Endothelial cell of umbilical vein (primary cell): ENCODE results near the gene RAB6B. TPM values are rescaled to one million over a fixed set of nuclear protein-coding genes. Genes with fewer than 3 reads are reported as not detected.

Source experiments
- BruUV-seq: library from RNA; stranded (reverse); fragments of 400-500 nt; replicated peaks from 2 replicates; lab custom pipeline; 2021; lab: Mats Ljungman, UMichigan
- CTCF ChIA-PET: fragments of 300-600, 350-600 bp; sonication (Branson Sonifier 250); formaldehyde crosslinking; loops from one replicate; lab custom pipeline; 2021; ENCODE audit warnings: antibody characterized with exemption, inconsistent platforms; lab: Charles Lee
- POLR2A ChIA-PET: fragments of 300-600, 350-600 bp; sonication (Branson Sonifier 250); formaldehyde crosslinking; loops from one replicate; lab custom pipeline; 2021; ENCODE audit warnings: antibody characterized with exemption, inconsistent platforms; lab: Charles Lee
- DNase-seq: peaks from one replicate; pipeline ENCODE4 v3.0.0-alpha.2; 2011; ENCODE audit warnings: low read depth, low spot score
- FAIRE-seq: peaks from 2 replicates; lab custom pipeline; 2011; peaks lifted over from hg19 to GRCh38; lab: Jason Lieb, UNC
- H2AFZ ChIP-seq: 2 replicates; pipeline ENCODE4 v1.6.0; 2012; ENCODE audit warnings: low read depth, low read length, control low read depth, inconsistent platforms
- H3K27ac ChIP-seq: 2 replicates; pipeline ENCODE4 v1.5.1; 2011; ENCODE audit warnings: low read depth, mild to moderate bottlenecking, control low read depth, low read length, moderate library complexity; ENCODE audit not compliant: insufficient read depth
- H3K27me3 ChIP-seq, 2 experiments: 2 replicates each; pipeline versions ENCODE4 v1.6.0 to v1.6.1; 2011; ENCODE audit warnings: low read length in 2 of 2, mixed read lengths in 1 of 2; ENCODE audit not compliant: control insufficient read depth in 2 of 2, insufficient read depth in 2 of 2
- H3K36me3 ChIP-seq, 2 experiments: 2 replicates in 1 of 2; 3 replicates in 1 of 2; pipeline ENCODE4 v1.5.1; 2011; ENCODE audit warnings: low read length in 2 of 2, mild to moderate bottlenecking in 1 of 2, moderate library complexity in 1 of 2; ENCODE audit not compliant: control insufficient read depth in 2 of 2, insufficient read depth in 2 of 2; ENCODE audit errors: extremely low read depth in 1 of 2
- H3K4me1 ChIP-seq: 3 replicates; pipeline ENCODE4 v1.5.1; 2011; ENCODE audit warnings: mild to moderate bottlenecking, low read length; ENCODE audit not compliant: control insufficient read depth, insufficient read depth; ENCODE audit errors: extremely low read depth
- H3K4me2 ChIP-seq: 2 replicates; pipeline ENCODE4 v1.6.1; 2011; ENCODE audit warnings: low read length, control low read depth, mixed read lengths; ENCODE audit not compliant: insufficient read depth
- H3K4me3 ChIP-seq, 3 experiments: fragments of 200-600 bp in 1 of 3; sonication (generic), shearing (Covaris generic) in 1 of 3; replicated peaks in 1 of 3; 2 replicates each; pipeline ENCODE4 v1.5.1; 2011 to 2016; ENCODE audit warnings: control low read depth in 3 of 3, low read length in 3 of 3, mild to moderate bottlenecking in 2 of 3, inconsistent platforms in 1 of 3, low read depth in 1 of 3, moderate library complexity in 1 of 3; ENCODE audit not compliant: insufficient read depth in 1 of 3
- H3K79me2 ChIP-seq: 2 replicates; pipeline ENCODE4 v1.6.0; 2012; ENCODE audit warnings: low read length, inconsistent platforms; ENCODE audit not compliant: control insufficient read depth, insufficient read depth
- H3K9ac ChIP-seq: replicated peaks from 2 replicates; pipeline ENCODE3; 2011; ENCODE audit warnings: low read length, control low read depth; ENCODE audit not compliant: insufficient read depth; ENCODE audit errors: extremely low read depth
- H3K9me1 ChIP-seq: replicated peaks from 3 replicates; pipeline ENCODE4 v1.6.0; 2011; ENCODE audit warnings: mild to moderate bottlenecking, low read length; ENCODE audit not compliant: control insufficient read depth, insufficient read depth; ENCODE audit errors: extremely low read depth
- H3K9me3 ChIP-seq: replicated peaks from 2 replicates; pipeline ENCODE4 v1.5.1; 2012; ENCODE audit warnings: low read length, inconsistent platforms; ENCODE audit not compliant: control insufficient read depth, insufficient read depth
- H4K20me1 ChIP-seq: replicated peaks from 2 replicates; pipeline ENCODE3; 2011; ENCODE audit warnings: mild to moderate bottlenecking, low read length; ENCODE audit not compliant: control insufficient read depth, insufficient read depth; ENCODE audit errors: extremely low read depth
- CTCF ChIP-seq, 2 donors: IDR thresholded peaks; 1 replicate in 1 of 2; 2 replicates in 1 of 2; pipeline ENCODE4 v1.5.1; 2011; ENCODE audit warnings: low read length in 2 of 2, mild to moderate bottlenecking in 2 of 2, moderate library complexity in 2 of 2, control low read depth in 1 of 2, inconsistent platforms in 1 of 2, low read depth in 1 of 2; ENCODE audit not compliant: insufficient read depth in 1 of 2; ENCODE audit errors: extremely low read depth in 1 of 2
- EZH2 ChIP-seq: IDR thresholded peaks from 2 replicates; pipeline ENCODE4 v1.6.1; 2012; ENCODE audit warnings: borderline replicate concordance, low read depth, mild to moderate bottlenecking, moderate library complexity, low read length, inconsistent platforms; ENCODE audit not compliant: severe bottlenecking
- FOS ChIP-seq: IDR thresholded peaks from 2 replicates; pipeline ENCODE4 v1.6.1; 2011; ENCODE audit warnings: mild to moderate bottlenecking, low read length, moderate library complexity, borderline replicate concordance; ENCODE audit not compliant: insufficient read depth
- GATA2 ChIP-seq: IDR thresholded peaks from 2 replicates; pipeline ENCODE4 v1.7.0; 2011; ENCODE audit warnings: low read depth, mild to moderate bottlenecking, moderate library complexity, mixed read lengths, low read length; ENCODE audit not compliant: insufficient read length, insufficient read depth
- JUN ChIP-seq: IDR thresholded peaks from 2 replicates; pipeline ENCODE4 v1.6.1; 2011; ENCODE audit warnings: borderline replicate concordance, low read depth; ENCODE audit not compliant: insufficient read length, insufficient read depth
- MAX ChIP-seq: IDR thresholded peaks from 2 replicates; pipeline ENCODE4 v1.6.1; 2011; ENCODE audit not compliant: insufficient read depth, insufficient read length
- MYC ChIP-seq: IDR thresholded peaks from one replicate; pipeline ENCODE4 v1.6.1; 2011; ENCODE audit warnings: mild to moderate bottlenecking, low read depth, low read length
- POLR2A ChIP-seq: IDR thresholded peaks from 2 replicates; pipeline ENCODE4 v1.6.1; 2012; ENCODE audit warnings: low read depth, mild to moderate bottlenecking, control low read depth, low read length
- POLR2AphosphoS5 ChIP-seq: IDR thresholded peaks from 2 replicates; pipeline ENCODE4 v1.6.1; 2012; ENCODE audit warnings: low read depth, mild to moderate bottlenecking, control low read depth, low read length, moderate library complexity; ENCODE audit not compliant: insufficient read depth
- dilution Hi-C: fragments of 300-500 bp; cut with MboI; formaldehyde crosslinking; loops from one replicate; pipeline ENCODE4 v1.15.0; 2019; ENCODE audit warnings: low sequenced_read_pairs; ENCODE audit not compliant: extremely low pct_ligation_motif_present
- intact Hi-C: fragments of 100-400 bp; cut with micrococcal nuclease; formaldehyde crosslinking; loops from one replicate; pipeline ENCODE4 v1.10.0; 2022
- polyA plus RNA-seq, 4 experiments: library from polyadenylated mRNA; depleted of rRNA in 3 of 4; stranded (reverse) in 3 of 4; unstranded in 1 of 4; fragments of >200 nt; gene quantifications; 2 replicates each; pipeline versions ENCODE4 v1.2.1 to v1.2.3, GENCODE V29; 2011 to 2012; ENCODE audit warnings: missing spikeins in 1 of 4
- total RNA-seq: library from RNA; stranded (reverse); gene quantifications from 2 replicates; pipeline ENCODE4 v1.2.3, GENCODE V29; 2021

RAB6B gene
- total and polyA plus RNA-seq, 2 donors (not counting 3 experiments of a cell fraction or from before 2014, with no cell fraction given): 1.7 to 6.7 TPM

GRCh38 chr3:133863911-133864310 lies 31.8 kb downstream of the RAB6B start:
- no peak overlapping the region for H3K4me3 ChIP-seq
- H3K79me2 ChIP-seq: no peaks in the 10 kb centered on the region
- ChIA-PET POLR2A (no interaction called here), CTCF (interaction anchor here (1.3 to 1.6 kb wide), 2 partner anchors 11 to 348 kb away, joined by 5 to 6 read pairs; no protein-coding TSS in a partner anchor)
- dilution Hi-C loops (no loop called here), intact Hi-C loops (no loop called here)
- H3K36me3 ChIP-seq: no peaks in the 10 kb centered on the region
- BruUV-seq: no TSS peak
- no peaks in the 10 kb centered on the region for H4K20me1 ChIP-seq
- FAIRE-seq (no peak), DNase-seq (no peak)
- H3K4me1 ChIP-seq: no peaks in the 10 kb centered on the region
- no peak overlapping the region for H3K4me2 ChIP-seq
- TF ChIP-seq CTCF (IDR thresholded peaks at IDR 0.05; ENCODE audit: extremely low read depth in 1 of 2, insufficient read depth in 1 of 2, low read depth in 1 of 2, low read length in 2 of 2): no peak
- H3K9me3 ChIP-seq: no peaks in the 10 kb centered on the region
- H2AFZ ChIP-seq: no peak overlapping the region
- H3K27me3 ChIP-seq: no peaks in the 10 kb centered on the region
- H3K9me1 ChIP-seq: no peaks in the 10 kb centered on the region
- H3K9ac ChIP-seq: no peak overlapping the region
- no peak overlapping the region for H3K27ac ChIP-seq

GRCh38 chr3:133862161-133862560 lies 33.5 kb downstream of the RAB6B start:
- no peak overlapping the region for H3K9ac ChIP-seq
- no peaks in the 10 kb centered on the region for H3K9me3 ChIP-seq
- H3K4me1 ChIP-seq: no peaks in the 10 kb centered on the region
- no peak overlapping the region for H2AFZ ChIP-seq
- H3K27ac ChIP-seq: no peak overlapping the region
- dilution Hi-C loops (no loop called here), intact Hi-C loops (no loop called here)
- H3K9me1 ChIP-seq: no peaks in the 10 kb centered on the region
- no peaks in the 10 kb centered on the region for H3K27me3 ChIP-seq
- H3K79me2 ChIP-seq: no peaks in the 10 kb centered on the region
- CTCF ChIA-PET: no interaction called here
- no peak for TF ChIP-seq CTCF (IDR thresholded peaks at IDR 0.05; ENCODE audit: extremely low read depth in 1 of 2, insufficient read depth in 1 of 2, low read depth in 1 of 2, low read length in 2 of 2)
- TF ChIP-seq POLR2A: no peak
- no peak for TF ChIP-seq EZH2
- no peak for TF ChIP-seq POLR2AphosphoS5
- no peak for TF ChIP-seq FOS
- TF ChIP-seq GATA2: no peak
- TF ChIP-seq MAX: no peak
- TF ChIP-seq JUN: no peak
- no peak for TF ChIP-seq MYC
- H4K20me1 ChIP-seq: no peaks in the 10 kb centered on the region
- BruUV-seq: no TSS peak
- DNase-seq (no peak), FAIRE-seq (no peak)
- POLR2A ChIA-PET: no interaction called here
- H3K4me2 ChIP-seq: no peak overlapping the region
- H3K36me3 ChIP-seq: no peaks in the 10 kb centered on the region
- no peak overlapping the region for H3K4me3 ChIP-seq
